ENCODE measurements around the gene CSGALNACT2. TPM values are rescaled to one million over a fixed set of nuclear protein-coding genes. Genes with fewer than 3 reads are reported as not detected.

CSGALNACT2 gene
- total and polyA plus RNA-seq, 9 of the 15 experiments (the other 6 are each of a cell fraction or from before 2014, with no cell fraction given) = 1.4 to 7.3 (median 3.5) TPM

GRCh38 chr10:43160921-43161255 is 22.6 kb downstream of the CSGALNACT2 start (continued):
- TF ChIP-seq ZBTB11 (CRISPR knock-in tag; IDR thresholded peaks at IDR 0.05) (no peak), SRF (CRISPR knock-in tag; IDR thresholded peaks at IDR 0.05) (no peak), RUNX1 (IDR thresholded peaks at IDR 0.05; ENCODE audit: low read depth) (no peak), ELF4 (CRISPR knock-in tag; IDR thresholded peaks at IDR 0.05) (no peak), ESRRB (CRISPR knock-in tag; IDR thresholded peaks at IDR 0.05; ENCODE audit: borderline replicate concordance) (no peak), ELF2 (CRISPR knock-in tag; IDR thresholded peaks at IDR 0.05) (no peak)
- TF ChIP-seq, protein P1, sequence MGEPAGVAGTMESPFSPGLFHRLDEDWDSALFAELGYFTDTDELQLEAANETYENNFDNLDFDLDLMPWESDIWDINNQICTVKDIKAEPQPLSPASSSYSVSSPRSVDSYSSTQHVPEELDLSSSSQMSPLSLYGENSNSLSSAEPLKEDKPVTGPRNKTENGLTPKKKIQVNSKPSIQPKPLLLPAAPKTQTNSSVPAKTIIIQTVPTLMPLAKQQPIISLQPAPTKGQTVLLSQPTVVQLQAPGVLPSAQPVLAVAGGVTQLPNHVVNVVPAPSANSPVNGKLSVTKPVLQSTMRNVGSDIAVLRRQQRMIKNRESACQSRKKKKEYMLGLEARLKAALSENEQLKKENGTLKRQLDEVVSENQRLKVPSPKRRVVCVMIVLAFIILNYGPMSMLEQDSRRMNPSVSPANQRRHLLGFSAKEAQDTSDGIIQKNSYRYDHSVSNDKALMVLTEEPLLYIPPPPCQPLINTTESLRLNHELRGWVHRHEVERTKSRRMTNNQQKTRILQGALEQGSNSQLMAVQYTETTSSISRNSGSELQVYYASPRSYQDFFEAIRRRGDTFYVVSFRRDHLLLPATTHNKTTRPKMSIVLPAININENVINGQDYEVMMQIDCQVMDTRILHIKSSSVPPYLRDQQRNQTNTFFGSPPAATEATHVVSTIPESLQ (CRISPR knock-in tag; IDR thresholded peaks at IDR 0.05) = no peak
- TF ChIP-seq, protein P2, sequence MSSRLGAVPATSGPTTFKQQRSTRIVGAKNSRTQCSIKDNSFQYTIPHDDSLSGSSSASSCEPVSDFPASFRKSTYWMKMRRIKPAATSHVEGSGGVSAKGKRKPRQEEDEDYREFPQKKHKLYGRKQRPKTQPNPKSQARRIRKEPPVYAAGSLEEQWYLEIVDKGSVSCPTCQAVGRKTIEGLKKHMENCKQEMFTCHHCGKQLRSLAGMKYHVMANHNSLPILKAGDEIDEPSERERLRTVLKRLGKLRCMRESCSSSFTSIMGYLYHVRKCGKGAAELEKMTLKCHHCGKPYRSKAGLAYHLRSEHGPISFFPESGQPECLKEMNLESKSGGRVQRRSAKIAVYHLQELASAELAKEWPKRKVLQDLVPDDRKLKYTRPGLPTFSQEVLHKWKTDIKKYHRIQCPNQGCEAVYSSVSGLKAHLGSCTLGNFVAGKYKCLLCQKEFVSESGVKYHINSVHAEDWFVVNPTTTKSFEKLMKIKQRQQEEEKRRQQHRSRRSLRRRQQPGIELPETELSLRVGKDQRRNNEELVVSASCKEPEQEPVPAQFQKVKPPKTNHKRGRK (tag; IDR thresholded peaks at IDR 0.05) = no peak
